NCI-H1105 treated with DMSO at 0.1 percent for 48 hours (cell line): Measurements from ENCODE around the gene TRMT112.

Experiments used
- DNase-seq: peaks from one replicate; lab custom pipeline; 2025; lab: John Stamatoyannopoulos, UW

The TRMT112 gene

DNA sequence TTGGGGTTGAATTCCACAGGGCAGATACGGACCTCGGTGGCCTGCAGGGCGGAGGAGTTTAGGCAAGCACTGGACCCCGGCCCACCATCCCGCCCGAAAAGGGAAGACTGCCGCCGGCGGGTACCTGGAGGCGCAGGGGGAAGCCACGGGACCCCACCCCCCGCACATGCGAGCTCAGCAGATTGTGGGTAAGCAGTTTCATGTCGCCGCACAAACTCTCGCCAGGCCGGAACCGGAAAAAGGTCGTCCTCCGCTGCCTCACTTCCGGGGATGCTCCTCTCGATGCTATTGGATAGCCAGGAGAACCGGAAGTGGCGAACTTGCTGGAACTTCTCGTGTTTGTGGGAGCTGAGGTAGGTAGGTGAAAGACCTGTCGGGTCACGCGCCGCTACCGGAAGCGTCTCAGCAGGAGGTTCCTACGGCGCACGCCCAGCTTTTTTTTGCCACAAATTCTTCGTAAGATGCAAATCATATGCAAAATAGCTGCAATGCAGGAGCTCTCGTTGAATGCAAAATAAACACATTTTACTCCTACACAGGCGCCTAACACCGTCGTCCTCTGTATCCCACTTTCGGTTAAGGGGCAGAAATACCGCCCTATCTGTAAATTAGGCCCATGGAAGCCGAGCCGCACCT is at the start of gene TRMT112:
TSS of gene TRMT112 (minus strand) at position 235 of the 636 bp plus-strand sequence. CDS start at position 202, 33 bp downstream.
- DNase-seq: peak; percentile 98

DNA sequence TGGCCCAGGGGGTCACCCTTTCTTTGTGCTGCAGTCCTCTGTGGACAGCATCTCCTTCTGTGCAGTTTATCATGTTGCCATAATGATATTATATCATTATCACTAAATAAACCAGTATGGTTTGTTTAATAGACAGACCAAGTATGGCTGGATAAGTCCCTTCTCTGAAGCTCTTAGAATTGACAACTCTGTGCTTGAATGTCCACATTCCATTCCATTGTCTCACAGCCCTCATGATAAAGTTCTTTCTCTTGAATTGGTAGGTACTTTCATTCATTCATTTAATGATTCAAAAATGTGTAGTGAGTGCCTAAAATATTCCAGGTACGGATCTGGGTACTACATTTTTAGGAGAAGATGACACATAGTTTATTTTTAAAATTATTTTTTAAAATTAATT is 49.4 kb upstream of the TRMT112 start:
- DNase-seq: no peak

DNA sequence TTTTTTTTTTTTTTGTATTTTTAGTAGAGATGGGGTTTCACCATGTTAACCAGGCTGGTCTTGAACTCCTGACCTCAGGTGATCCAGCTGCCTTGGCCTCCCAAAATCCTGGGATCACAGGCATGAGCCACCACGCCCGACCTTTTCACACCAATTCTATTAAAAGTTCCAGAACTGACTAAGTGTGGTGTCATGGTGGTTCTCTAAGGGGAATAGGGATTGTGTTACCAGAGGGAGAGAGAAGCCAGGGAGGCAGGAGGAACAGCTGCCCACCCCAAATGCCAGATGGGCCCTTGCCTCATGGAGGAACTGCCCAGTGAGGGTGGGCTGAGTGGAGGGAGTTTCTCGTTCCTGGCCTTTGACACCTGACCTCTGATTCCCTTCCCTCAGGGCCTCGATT is 47.6 kb upstream of the TRMT112 start:
- no peak for DNase-seq

DNA sequence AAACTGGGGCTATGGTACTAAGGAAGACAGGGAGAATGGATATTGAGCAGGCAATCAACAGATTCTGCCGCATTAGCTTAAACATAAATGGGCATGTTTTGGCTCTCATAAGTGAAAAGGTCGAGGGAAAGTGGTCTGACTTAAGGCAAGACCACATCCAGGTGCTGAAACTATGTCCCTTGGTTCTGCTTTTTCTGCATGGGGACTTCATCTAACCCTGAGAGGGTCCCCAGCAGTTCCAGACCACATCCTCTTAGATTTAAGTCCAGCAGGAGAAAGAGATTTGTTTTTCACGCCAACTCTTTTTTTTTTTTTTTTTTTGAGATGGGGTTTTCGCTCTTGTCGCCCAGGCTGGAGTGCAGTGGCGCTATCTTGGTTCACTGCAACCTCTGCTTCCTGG is 47.1 kb upstream of the TRMT112 start:
- no peak for DNase-seq

DNA sequence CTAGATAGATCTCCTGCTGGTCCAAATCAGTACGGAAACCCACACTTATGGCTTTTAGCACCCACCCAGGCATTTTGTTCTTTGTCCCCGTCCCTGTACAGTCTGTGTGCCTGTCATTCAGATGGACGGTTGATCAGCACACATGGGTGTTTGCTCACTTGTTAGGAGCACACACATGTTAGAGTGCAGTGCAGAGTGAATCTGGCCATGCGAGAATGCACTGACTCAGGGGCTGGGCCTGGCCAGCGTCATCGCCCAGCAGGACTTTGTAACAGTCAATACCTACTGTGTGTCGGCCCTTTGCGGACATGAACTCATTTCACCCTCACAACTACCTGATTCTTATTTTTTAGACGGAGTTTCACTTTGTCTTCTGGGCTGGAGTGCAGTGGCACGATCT is 45.0 kb upstream of the TRMT112 start:
- no peak for DNase-seq

DNA sequence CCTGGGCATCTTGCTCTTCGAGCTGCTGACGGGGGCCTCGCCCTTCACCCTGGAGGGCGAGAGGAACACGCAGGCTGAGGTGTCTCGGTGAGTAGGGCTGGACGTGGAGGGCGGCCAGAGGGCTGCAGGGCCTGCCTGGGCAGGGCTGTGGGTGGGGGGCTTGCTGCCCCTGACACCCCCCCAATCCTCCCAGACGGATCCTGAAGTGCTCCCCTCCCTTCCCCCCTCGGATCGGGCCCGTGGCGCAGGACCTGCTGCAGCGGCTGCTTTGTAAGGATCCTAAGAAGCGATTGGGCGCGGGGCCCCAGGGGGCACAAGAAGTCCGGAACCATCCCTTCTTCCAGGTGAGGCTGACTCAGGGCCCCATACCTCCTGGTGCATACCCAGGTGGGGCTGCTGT is 44.3 kb upstream of the TRMT112 start:
- no peak for DNase-seq

DNA sequence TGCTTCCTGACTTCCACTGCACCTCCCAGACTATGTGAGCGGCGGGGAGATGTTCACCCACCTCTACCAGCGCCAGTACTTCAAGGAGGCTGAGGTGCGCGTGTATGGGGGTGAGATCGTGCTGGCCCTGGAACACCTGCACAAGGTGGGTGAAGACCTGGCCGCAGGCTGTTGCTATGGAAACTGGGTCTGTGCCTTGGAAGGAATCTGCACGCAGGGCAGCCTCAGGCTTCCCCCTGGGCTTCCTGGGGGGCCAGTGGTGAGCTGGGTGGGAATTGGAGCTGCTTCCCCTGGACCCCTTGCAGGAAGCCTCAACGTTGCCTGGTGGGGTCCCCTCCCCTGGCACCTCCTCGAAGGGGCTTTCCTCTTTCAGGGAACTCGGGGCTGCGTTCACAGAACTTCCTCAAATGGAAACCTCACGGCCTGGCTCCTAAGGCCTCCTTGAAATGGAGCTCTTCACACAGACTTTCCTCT is 43.1 kb upstream of the TRMT112 start:
- DNase-seq: peak; percentile 5

DNA sequence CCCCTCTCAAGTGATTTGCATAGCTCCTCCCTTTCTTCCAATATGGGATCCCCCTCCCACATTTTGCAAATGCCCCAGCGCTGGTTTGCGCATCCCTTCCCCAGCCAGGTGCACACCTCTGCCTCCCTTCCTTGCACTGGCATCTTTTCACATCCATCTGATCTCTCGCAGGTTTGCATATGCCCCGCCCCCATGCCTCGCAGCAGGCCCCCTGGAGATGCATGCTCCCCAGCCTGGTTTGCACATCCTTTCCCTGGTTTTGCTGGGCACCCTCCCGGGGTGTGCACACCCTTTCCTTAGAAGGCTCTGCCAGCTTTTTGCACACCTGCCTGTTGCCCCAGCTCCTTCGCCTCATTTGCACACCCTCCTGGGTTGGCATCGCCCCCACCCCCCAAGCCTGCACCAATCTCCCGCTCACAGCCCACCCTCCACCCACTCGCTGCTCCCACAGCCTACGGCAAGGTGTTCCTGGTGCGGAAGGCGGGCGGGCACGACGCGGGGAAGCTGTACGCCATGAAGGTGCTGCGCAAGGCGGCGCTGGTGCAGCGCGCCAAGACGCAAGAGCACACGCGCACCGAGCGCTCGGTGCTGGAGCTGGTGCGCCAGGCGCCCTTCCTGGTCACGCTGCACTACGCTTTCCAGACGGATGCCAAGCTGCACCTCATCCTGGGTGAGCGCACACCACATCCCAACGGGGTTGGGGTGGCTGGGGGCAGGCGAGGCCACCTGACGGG is 42.5 kb upstream of the TRMT112 start:
- DNase-seq: peak; percentile 22

DNA sequence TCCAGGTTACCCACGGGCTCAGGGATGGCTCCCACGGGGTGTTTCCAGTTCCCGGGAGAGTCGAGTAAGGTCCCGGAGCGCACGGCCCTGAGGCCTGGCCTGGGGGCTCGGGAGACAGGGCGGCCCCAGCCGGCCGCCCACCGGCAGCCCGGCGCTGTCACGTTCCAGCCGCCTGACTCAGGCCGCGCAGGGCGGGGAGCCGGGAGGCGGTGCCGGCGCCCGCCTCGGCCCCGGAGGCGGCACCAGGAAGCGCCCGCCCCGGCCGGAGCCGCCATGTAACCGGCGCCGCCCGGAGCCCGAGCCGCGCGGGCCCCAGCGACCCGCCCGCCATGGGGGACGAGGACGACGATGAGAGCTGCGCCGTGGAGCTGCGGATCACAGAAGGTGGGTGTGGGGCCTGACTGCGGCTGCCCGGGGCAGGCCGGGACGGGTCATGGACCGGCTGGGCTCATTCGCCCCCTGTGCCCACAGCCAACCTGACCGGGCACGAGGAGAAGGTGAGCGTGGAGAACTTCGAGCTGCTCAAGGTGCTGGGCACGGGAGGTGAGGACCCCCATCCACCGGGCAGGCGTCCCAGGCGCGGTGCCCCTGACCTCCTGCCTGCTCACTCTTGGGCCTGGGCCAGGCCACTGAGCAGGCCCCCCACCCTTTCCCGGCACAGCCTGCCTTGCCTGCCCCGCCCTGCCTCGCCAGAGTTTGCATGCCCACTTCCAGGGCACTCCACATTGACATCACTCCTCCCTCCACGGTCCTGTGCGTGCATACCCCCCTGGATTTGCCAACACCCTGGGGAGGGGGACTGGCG is 41.8 kb upstream of the TRMT112 start, which contains the start of gene RPS6KA4:
TSS of gene RPS6KA4 (plus strand) at position 256 of the 805 bp plus-strand sequence. CDS start at position 330, 74 bp downstream.
- peak; percentile 25 for DNase-seq

DNA sequence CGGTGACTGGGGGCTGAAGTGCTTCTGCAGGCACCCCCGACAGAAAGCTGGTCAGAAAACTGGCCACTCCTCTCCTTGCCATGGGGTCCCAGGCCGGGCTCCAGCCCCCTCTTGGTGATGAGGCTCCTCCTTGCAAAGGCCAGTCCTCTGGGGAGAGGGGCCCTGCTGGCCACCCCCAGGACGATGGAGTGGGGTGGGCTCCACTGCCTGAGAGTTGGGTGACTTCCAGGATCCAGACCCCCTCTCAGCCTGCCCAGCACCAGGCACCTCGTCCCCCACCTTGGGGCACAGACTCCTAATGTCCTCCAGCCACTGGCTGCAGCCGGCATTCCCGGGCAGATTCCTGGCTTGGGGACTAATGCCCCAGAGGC is 41.2 kb upstream of the TRMT112 start:
- DNase-seq: no peak

DNA sequence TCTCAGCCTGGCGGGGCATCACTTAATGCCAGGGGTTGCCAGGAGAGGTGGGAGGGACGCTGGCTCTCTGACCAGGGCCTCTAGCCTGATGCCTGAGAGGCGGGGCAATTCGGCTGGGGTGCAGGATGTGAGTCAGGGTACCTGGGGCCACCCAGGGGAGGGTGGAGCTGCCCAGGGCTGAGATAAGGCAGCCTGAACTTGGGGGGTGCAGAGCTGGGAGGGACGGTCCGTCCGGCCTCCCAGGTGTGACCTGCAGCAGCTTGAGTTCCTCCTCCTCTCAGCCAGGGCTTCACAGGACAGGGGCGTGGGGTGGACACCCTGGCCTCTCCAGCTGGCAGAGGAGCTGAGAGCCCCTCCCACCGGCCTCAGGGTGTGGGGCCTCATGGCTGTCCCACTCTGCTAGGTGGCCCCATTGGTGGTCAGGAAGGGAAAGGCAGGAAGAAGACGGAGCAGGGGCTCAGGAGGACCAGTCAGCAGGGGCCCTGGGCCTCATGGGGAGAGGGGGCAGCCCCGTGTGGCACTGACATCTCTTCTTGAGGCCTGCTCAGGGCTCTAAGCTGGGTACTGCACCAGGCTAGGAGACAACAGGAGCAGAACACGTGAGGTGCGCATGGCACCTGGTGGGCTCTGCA is 40.7 kb upstream of the TRMT112 start:
- no peak for DNase-seq

DNA sequence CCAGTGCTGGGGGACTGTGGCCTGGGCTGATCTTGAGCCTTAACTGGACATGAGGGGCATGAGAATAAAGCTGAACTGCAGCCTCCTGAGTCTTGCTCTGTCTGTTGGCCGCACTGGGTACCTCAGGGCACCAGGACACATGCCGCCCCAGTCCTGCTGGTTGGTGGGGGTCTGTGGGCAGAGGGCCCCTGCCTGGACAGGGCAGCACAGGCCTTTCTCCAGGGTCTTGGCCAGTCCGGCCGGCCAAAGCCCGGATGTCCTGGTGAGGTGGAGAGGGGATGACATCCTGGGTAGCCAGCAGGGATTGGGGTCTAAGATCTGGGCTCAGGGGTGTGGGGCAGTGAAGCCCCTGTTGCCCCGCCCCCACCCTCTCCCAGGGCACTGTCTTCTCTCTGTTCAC is 40.1 kb upstream of the TRMT112 start:
- DNase-seq: no peak

DNA sequence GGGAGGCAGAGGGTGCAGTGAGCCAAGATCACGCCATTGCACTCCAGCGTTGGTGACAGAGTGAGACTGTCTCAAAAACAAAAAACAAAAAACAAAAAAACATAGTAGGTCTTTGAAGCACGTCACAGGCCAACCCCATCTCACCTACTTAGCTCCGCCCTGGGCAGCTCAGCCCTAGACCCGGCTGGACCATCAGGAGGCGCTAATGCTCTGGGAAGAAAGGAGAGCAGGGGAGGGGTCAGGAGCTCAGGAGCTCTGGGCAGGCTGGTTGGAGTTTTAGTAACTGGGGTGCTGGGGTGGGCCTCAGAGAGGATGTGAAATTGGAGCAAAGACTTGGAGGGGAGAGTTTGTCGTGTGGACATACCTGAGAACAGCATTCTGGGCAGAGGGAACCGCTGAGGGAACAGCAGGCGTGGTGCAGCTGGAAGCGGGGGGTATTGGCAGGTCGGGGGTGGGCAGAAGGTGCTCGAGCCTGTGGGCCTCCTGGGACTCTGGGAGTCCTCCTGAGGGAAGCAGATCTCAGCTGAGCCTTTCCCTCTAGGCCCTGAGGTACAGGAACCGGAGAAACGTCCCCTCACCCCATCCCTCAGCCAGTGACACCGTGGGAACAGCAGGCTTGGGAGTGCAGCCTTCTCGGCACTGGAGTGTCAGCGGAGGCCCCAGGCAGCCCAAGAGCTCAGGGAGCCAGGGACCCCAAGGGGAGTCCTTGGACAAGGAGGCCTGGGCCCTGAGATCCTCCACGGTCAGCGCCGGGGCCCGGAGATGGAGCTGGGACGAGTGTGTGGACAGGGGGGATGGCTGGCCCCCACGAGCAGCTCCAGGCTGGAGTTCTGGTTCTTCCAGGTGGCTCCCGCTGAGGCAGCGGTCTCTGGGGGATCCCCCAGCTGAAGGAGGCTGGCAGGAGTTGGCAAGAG is 39.4 kb upstream of the TRMT112 start:
- no peak for DNase-seq

DNA sequence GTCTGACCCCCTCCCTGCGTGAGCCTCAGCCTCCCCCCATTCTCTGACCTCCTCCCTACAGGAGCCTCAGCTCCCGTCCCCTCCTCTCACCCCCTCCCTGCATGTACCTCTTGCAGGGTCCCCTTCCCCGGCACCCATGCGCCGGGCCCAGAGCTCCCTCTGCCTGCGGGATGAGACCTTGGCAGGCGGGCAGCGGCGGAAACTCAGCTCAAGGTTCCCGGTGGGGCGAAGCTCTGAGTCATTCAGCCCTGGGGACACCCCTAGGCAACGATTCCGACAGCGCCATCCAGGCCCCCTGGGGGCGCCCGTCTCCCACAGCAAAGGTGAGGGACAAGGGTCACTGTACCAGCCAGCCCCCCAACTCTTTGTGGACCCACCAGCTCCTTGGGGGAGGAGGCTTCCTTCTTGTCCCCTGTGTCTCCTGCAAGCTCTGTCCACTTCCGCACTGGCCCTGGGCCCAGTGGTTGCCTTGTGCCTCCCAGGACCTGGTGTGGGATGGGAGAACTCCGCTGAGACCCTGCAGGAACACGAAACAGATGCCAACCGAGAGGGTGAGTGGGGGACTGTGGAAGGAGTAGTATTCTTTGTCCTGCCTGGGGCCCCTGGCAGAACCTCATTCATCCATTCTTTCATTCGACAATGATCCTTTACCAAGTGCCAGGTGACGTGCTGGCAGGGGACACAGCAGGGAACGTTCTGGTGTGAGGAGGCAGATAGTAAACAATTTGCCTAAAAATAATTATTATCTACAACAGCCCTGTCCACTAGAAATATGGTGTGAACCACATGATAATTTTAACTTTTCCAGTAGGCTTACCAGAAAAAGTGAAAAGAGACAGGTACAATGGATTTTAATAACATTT is 38.0 kb upstream of the TRMT112 start:
- no peak for DNase-seq

DNA sequence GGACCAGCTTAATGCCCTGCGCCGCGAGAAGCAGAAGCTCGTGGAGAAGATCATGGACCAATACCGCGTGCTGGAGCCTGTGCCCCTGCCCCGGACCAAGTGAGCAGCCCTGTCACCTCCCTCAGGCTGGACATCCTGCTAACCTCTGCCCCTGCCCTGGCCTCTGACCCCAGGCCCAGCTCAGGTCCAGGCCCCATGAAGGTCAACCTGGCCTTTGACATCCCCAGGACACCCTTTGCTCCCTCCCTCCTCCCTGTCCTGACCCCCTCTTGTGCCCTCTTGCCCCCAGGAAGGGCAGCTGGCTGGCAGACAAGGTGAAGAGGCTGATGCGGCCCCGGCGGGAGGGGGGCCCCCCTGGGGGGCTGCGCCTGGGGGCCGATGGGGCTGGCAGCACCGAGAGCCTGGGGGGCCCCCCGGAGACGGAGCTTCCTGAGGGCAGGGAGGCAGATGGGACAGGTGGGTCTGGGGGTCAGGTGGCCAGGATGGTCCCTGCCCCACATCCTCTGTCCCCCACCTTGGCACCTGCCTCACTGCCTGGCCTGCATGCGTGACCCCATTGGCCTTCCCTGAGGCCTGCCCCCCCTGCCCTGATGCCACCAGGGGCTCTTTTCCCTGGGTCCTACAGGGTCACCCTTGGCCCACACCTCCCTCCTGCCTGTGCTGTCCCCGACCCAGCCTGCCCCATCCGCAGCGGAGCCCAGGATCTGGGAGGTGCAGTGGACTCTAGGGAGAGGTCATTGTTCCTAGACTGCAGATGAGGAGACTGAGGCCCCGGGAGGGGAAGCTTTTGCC is 36.6 kb upstream of the TRMT112 start:
- DNase-seq: no peak

DNA sequence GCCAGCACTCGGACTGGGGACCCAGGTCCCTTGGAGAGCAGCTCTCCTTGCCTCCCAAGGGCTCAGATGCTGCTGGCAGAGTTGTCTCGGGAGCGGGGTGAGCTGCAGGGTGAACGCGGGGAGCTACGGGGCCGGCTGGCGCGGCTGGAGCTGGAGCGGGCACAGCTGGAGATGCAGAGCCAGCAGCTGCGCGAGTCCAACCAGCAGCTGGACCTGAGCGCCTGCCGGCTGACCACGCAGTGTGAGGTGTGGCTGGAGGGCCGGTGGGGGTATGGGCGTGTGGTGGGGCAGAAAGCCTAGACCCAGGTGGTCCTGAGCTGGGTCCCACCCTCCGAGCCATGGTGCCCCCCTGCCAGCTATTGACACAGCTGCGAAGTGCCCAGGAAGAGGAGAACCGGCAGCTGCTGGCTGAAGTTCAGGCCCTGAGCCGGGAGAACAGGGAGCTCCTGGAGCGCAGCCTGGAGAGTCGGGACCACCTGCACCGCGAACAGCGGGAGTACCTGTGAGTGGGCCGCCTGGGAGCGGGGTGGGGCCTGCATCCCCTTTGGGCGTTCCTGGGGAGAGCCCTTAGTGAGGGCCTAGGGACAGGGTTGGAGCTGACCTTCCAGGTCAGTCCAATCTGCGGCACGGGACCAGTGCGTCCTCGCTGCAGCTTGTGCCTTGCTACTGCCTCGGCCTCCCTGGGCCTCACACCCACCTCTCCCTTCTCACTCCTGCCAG is 35.8 kb upstream of the TRMT112 start:
- DNase-seq: peak; percentile 68

DNA sequence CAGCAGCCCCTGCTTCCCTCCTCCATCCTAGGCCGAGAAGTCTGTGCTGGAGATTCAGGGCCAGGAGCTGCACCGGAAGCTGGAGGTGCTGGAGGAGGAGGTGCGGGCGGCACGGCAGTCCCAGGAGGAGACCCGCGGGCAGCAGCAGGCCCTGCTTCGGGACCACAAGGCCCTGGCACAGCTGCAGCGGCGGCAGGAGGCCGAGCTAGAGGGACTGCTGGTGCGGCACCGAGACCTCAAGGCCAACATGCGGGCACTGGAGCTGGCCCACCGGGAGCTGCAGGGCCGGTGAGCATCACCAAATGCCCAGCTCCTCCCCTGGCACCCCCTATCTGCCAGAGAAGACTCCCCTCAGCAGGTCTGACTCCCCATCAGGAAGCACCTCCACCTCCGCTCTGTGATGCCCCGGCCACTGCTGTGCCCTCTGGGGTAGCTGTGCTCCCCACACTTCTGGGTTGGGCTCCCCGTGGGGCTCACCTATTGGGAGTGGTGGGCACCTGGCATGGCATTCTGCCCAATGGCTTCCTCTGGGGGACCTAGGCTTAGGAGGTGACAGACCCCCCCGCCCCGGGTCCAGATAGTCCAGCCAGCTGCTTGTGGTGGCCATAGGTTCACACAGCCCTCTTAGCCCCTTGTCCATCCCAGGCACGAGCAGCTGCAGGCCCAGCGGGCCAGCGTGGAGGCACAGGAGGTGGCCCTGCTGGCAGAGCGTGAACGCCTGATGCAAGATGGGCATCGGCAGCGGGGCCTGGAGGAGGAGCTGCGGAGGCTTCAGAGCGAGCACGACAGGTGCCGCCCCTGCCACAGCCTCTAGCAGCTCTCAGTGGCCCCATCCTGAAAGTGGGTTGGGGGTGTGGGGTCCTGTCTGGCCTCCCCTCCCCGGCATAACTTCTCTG is 35.0 kb upstream of the TRMT112 start:
- DNase-seq: peak; percentile 65
